Peyer's patch (tissue), 4 donors: ENCODE data around the gene AZIN2. TPM values are rescaled to one million over a fixed set of nuclear protein-coding genes. Genes with fewer than 3 reads are reported as not detected.
A peak's percentile ranks its signal among the peaks of the same experiment; 100 is the strongest.

Source experiments
- DNase-seq, 3 donors: peaks; one replicate each; pipeline ENCODE4 v3.0.0-alpha.2; 2017 to 2019
- H3K27ac ChIP-seq, 4 donors: fragments of 200-600 bp; sonication (generic); one replicate each; pipeline ENCODE4 v1.5.1; 2016 to 2019
- H3K27me3 ChIP-seq, 2 donors: fragments of 200-600 bp; sonication (generic); one replicate each; pipeline ENCODE4 v1.5.1; 2019
- H3K36me3 ChIP-seq, 3 donors: fragments of 200-600 bp; sonication (generic); one replicate each; pipeline ENCODE4 v1.5.1; 2016 to 2019
- H3K4me1 ChIP-seq, 4 donors: fragments of 200-600 bp; sonication (generic); one replicate each; pipeline ENCODE4 v1.5.1; 2016 to 2019
- H3K4me3 ChIP-seq, 4 donors: fragments of 200-600 bp; sonication (generic); 1 replicate in 3 of 4; 2 replicates in 1 of 4; pipeline ENCODE4 v1.5.1; 2016 to 2019; ENCODE audit warnings: mild to moderate bottlenecking in 1 of 4
- H3K9me3 ChIP-seq, 4 donors: fragments of 200-600 bp; sonication (generic); one replicate each; pipeline ENCODE4 v1.5.1; 2016 to 2019; ENCODE audit warnings: mild to moderate bottlenecking in 1 of 4
- POLR2A ChIP-seq, 2 donors: fragments of 450-650 bp; IDR thresholded peaks; one replicate each; pipeline ENCODE4 v1.5.1; 2017; ENCODE audit warnings: antibody characterized with exemption in 2 of 2, mild to moderate bottlenecking in 2 of 2, moderate library complexity in 2 of 2
- total RNA-seq, 4 donors: library from RNA; depleted of rRNA; stranded (reverse); fragments of >200 nt; gene quantifications; one replicate each; pipeline ENCODE4 v1.1.0, GENCODE V29; 2016
- TF ChIP-seq, protein P1 (sequence below), 6 experiments: fragments of 450-650 bp in 4 of 6; fragments of 200-600 bp in 2 of 6; sonication (generic) in 1 of 6; IDR thresholded peaks; one replicate each; pipeline ENCODE4 v1.5.1; 2017 to 2019; ENCODE audit warnings: antibody characterized with exemption in 6 of 6, mild to moderate bottlenecking in 3 of 6, moderate library complexity in 1 of 6

The AZIN2 gene
- total RNA-seq, 4 donors from 2014 or later: 0.95 to 26.4 (median 2.2) TPM

DNA sequence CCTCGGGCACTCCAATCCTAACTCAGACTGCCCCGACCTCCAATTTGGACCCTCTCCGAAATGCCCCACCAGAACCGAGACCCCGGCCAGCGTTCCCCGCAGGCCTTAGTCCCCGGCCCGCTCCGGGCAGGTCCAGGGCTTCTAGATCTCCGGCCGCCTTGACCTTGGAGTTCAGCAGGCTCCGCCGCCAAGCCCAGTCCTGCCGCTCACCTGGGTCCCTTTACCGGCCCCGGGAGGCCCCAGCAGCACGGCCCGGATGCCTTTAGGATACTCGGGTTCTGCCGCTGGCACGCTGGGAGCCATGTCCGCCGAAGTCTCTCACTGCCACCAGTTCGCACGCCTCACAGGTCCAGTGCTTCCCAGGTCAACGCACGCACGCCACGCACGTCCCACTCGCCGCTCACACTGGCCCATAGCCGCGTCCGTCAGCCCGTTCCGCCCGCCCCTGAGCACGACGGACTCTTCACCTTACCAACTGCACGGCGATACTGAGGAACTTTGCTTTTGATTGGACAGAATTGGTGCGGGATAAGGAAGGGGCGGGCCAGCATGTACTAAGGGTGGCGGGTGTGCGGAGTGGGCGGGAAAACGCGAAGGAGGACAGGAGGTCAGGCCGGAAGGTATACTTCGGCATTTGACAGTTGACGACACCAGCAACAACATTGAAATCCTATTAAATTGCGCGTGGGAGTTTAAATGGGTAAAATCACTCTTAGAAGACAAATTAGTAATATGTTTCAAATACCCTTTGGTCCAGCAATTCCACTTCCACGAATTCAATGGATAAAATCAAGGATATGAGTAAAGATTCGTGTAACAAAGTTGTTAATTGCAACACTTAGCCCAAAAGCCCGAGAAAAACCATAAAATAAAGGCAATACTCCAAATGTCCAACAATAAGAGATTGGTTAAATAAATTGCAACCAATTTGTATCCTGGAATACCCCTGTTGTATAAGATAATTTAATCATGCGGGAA lies 44.1 kb upstream of the AZIN2 start, which contains the start of gene AK2:
Gene AK2, minus strand, starts transcription at position 358 of the 978 bp plus-strand sequence. Its CDS starts 55 bp downstream, at position 303.
- DNase-seq: peak; percentile 93 to 98 (median 98)
- H3K27ac ChIP-seq: peak within 1 kb of the TSS; percentile 76 to 82 (median 81)
- peaks cover 0 to 28% (median 0%) of the 10 kb centered on the region in 4 donors for H3K4me1 ChIP-seq
- peak; percentile 62 to 85 for TF ChIP-seq POLR2A (IDR thresholded peaks at IDR 0.05)
- TF ChIP-seq, protein P1, sequence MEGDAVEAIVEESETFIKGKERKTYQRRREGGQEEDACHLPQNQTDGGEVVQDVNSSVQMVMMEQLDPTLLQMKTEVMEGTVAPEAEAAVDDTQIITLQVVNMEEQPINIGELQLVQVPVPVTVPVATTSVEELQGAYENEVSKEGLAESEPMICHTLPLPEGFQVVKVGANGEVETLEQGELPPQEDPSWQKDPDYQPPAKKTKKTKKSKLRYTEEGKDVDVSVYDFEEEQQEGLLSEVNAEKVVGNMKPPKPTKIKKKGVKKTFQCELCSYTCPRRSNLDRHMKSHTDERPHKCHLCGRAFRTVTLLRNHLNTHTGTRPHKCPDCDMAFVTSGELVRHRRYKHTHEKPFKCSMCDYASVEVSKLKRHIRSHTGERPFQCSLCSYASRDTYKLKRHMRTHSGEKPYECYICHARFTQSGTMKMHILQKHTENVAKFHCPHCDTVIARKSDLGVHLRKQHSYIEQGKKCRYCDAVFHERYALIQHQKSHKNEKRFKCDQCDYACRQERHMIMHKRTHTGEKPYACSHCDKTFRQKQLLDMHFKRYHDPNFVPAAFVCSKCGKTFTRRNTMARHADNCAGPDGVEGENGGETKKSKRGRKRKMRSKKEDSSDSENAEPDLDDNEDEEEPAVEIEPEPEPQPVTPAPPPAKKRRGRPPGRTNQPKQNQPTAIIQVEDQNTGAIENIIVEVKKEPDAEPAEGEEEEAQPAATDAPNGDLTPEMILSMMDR (IDR thresholded peaks at IDR 0.05): no peak
- no peaks in the 10 kb centered on the region for H3K27me3 ChIP-seq
- peak within 1 kb of the TSS; percentile 65 to 88 (median 85) for H3K4me3 ChIP-seq
- H3K36me3 ChIP-seq: no peaks in the 10 kb centered on the region
- no peaks in the 10 kb centered on the region for H3K9me3 ChIP-seq

DNA sequence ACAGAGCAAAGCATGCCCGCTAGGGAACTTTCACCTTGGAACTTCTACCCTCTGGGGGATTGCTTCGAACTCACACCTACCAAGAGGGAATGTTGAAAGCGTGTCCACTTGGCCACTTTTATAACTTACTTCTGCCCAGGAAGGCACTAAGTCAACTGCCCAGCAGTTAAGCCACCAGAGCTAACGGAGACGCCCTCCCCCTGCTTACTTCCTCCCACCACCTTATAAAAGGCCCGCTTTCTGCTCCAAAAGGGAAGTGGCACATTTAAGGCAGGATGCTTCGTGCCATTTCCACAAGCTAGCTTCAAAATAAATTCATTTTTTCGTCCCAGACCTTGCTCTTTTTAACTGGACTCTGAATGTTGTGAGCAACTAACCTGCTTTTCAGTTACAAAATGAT lies 41.1 kb upstream of the AZIN2 start:
- no peak for TF ChIP-seq POLR2A (IDR thresholded peaks at IDR 0.05)
- TF ChIP-seq, protein P1 (IDR thresholded peaks at IDR 0.05): no peak
- H3K27me3 ChIP-seq: no peaks in the 10 kb centered on the region
- no peak for DNase-seq
- H3K9me3 ChIP-seq: no peaks in the 10 kb centered on the region
- H3K4me3 ChIP-seq: no peak overlapping the region
- no peak overlapping the region for H3K27ac ChIP-seq
- H3K36me3 ChIP-seq: no peaks in the 10 kb centered on the region
- peaks cover 0 to 18% (median 0%) of the 10 kb centered on the region in 4 donors for H3K4me1 ChIP-seq

DNA sequence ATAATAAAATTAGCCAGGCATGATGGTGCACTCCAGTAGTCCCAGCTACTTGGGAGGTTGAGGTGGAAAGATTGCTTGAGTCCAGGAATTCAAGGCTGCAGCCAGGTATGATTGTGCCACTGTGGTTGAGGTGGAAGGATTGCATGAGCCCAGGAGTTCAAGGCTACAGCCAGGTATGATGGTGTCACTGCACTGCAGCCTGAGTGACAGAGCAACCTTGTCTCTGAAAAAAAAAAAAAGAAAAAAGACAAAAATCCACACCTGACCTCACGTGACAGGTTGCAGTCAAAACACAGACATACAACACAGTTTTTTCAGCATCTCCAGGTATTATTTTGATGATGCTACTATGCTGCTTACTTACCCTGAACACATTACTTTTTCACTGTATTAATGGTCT lies 39.9 kb upstream of the AZIN2 start:
- TF ChIP-seq, protein P1 (IDR thresholded peaks at IDR 0.05): no peak
- no peak for TF ChIP-seq POLR2A (IDR thresholded peaks at IDR 0.05)
- H3K27me3 ChIP-seq: no peaks in the 10 kb centered on the region
- no peak overlapping the region for H3K27ac ChIP-seq
- no peaks in the 10 kb centered on the region for H3K36me3 ChIP-seq
- no peaks in the 10 kb centered on the region for H3K9me3 ChIP-seq
- peaks cover 0 to 19% (median 0%) of the 10 kb centered on the region in 4 donors for H3K4me1 ChIP-seq
- H3K4me3 ChIP-seq: no peak overlapping the region
- no peak for DNase-seq

DNA sequence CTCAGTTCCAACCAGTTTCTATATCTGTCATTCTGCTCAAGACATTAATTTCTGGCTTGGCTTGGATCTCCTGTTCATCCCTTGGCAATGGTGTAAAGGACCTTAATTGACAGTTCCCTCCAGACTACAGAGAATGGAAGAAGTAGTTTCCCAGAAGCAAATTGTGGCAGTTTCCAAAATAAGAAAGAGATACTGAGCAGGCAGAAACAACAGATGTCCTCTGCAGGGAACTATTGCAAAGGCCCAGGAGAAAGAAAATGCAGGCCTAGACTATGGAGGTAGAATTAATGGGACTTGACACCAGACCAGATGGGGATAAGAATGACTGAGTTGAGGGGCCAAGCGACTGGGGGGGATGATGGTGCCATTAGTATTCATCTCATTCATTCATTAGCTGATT lies 38.1 kb upstream of the AZIN2 start:
- Histone ChIP-seq H3K36me3 (no peaks in the 10 kb centered on the region), H3K9me3 (no peaks in the 10 kb centered on the region), H3K4me3 (no peak overlapping the region), H3K27me3 (no peaks in the 10 kb centered on the region), H3K4me1 (peaks cover 0 to 18% (median 0%) of the 10 kb centered on the region in 4 donors), H3K27ac (no peak overlapping the region)
- TF ChIP-seq, protein P1 (IDR thresholded peaks at IDR 0.05): no peak
- TF ChIP-seq POLR2A (IDR thresholded peaks at IDR 0.05): no peak
- DNase-seq: no peak

DNA sequence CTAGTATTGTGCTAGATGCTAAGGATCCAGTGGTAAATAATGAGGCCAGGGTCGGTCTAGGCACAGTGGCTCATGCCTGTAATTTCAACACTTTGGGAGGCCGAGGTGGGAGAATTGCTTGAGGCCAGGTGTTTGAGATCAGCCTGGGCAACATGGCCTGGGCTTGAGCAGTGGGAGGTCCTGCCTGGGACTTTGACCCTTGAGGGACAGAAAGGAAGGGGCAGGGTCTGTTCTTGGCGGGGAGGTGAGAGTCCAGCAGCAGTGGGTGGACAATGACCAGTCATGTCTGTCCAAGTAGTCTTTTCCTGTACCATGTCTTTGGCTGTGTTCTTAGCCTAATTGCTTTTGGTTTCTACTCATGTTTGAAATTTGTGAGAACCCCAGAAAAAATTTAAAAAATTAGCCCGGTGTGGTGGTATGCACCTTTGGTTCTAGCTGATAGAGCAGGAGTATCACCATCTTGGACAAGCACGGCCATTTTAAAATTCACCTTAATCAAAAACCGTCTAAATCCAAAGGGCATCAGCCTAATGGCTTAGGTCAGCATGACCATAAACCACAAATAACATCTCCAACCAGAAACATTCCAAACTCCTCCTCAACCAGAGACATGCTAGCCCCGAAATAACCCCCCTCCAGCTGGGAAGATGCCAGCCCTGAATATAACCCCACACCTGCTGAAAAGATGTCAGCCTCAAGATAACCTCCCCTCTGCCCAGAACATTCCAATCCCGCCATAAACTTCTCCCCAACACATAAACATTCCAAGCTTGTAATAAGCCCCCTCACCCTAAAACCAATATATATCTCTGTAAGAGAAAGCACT lies 37.5 kb upstream of the AZIN2 start:
- peaks cover 0 to 21% (median 0%) of the 10 kb centered on the region in 4 donors for H3K4me1 ChIP-seq
- H3K4me3 ChIP-seq: no peak overlapping the region
- H3K27me3 ChIP-seq: no peaks in the 10 kb centered on the region
- DNase-seq: no peak
- TF ChIP-seq POLR2A (IDR thresholded peaks at IDR 0.05): no peak
- TF ChIP-seq, protein P1 (IDR thresholded peaks at IDR 0.05): no peak
- H3K27ac ChIP-seq: no peak overlapping the region
- H3K9me3 ChIP-seq: no peaks in the 10 kb centered on the region
- no peaks in the 10 kb centered on the region for H3K36me3 ChIP-seq
